DND-41 (cell line): Measurements from ENCODE around the gene JARID2.

Experiments
- CTCF ChIP-seq: IDR thresholded peaks from 2 replicates; pipeline ENCODE4 v1.5.1; 2012; ENCODE audit warnings: borderline replicate concordance, low read length, moderate library complexity, mild to moderate bottlenecking; ENCODE audit not compliant: poor library complexity, severe bottlenecking; ENCODE audit errors: extremely low read depth
- EZH2 ChIP-seq: IDR thresholded peaks from 3 replicates; pipeline ENCODE4 v1.6.1; 2012; ENCODE audit warnings: borderline replicate concordance, low read depth, mild to moderate bottlenecking, moderate library complexity, low read length, inconsistent platforms; ENCODE audit not compliant: severe bottlenecking

GRCh38 chr6:15518878-15519277 is 273.0 kb downstream of the JARID2 start:
- TF ChIP-seq CTCF (no peak), EZH2 (no peak)
